AG10803 (cell line): Measurements from ENCODE around the gene TAF4B.
"Not testable (repeated sequence)": the region's sequence is repeated elsewhere in the genome, so short reads cannot be mapped to it uniquely, and the experiment has no call there.

Experiments
- DNase-seq: peaks from one replicate; pipeline ENCODE4 v3.0.0; 2010; ENCODE audit warnings: low read depth
- H3K4me3 ChIP-seq: 2 replicates; pipeline ENCODE4 v1.5.1; 2011; ENCODE audit warnings: mild to moderate bottlenecking, low read length, control low read depth
- CTCF ChIP-seq: conservative IDR thresholded peaks from 2 replicates; pipeline ENCODE4 v1.5.1; 2011; ENCODE audit warnings: mild to moderate bottlenecking, low read length, control low read depth, inconsistent platforms

TAF4B gene

GRCh38 chr18:26298107-26298506 is 71.9 kb downstream of the TAF4B start:
- no peak overlapping the region for H3K4me3 ChIP-seq
- no peak for TF ChIP-seq CTCF
- DNase-seq: no peak

GRCh38 chr18:26301681-26302080 is 75.4 kb downstream of the TAF4B start:
- DNase-seq: peak; percentile 65
- H3K4me3 ChIP-seq: no peak overlapping the region
- no peak for TF ChIP-seq CTCF

- not testable (repeated sequence) for H3K4me3 ChIP-seq, DNase-seq
Measured at GRCh38 chr18:26303222-26303621, 77.0 kb downstream of the TAF4B start.

GRCh38 chr18:26304511-26304910 is 78.3 kb downstream of the TAF4B start:
- H3K4me3 ChIP-seq: no peak overlapping the region
- DNase-seq: peak; percentile 8
- no peak for TF ChIP-seq CTCF

GRCh38 chr18:26307161-26307773 is 81.0 kb downstream of the TAF4B start:
- peak; percentile 89 for TF ChIP-seq CTCF
- H3K4me3 ChIP-seq: no peak overlapping the region
- peak; percentile 61 for DNase-seq

- no peak for TF ChIP-seq CTCF
- DNase-seq: peak; percentile 65
- no peak overlapping the region for H3K4me3 ChIP-seq
Measured at GRCh38 chr18:26309281-26309680, 83.0 kb downstream of the TAF4B start.

- H3K4me3 ChIP-seq: no peak overlapping the region
- no peak for TF ChIP-seq CTCF
- no peak for DNase-seq
Measured at GRCh38 chr18:26312199-26312598, 86.0 kb downstream of the TAF4B start.

GRCh38 chr18:26317398-26317797 is 91.2 kb downstream of the TAF4B start:
- TF ChIP-seq CTCF: no peak
- H3K4me3 ChIP-seq: no peak overlapping the region

More at GRCh38 chr18:26317398-26317797, 91.2 kb downstream of the TAF4B start:
- DNase-seq: peak; percentile 18
